ENCODE measurements around the gene KCNIP1. TPM values are rescaled to one million over a fixed set of nuclear protein-coding genes. Genes with fewer than 3 reads are reported as not detected.

Gene KCNIP1
- total RNA-seq, 3 donors from 2014 or later = not detected

DNA sequence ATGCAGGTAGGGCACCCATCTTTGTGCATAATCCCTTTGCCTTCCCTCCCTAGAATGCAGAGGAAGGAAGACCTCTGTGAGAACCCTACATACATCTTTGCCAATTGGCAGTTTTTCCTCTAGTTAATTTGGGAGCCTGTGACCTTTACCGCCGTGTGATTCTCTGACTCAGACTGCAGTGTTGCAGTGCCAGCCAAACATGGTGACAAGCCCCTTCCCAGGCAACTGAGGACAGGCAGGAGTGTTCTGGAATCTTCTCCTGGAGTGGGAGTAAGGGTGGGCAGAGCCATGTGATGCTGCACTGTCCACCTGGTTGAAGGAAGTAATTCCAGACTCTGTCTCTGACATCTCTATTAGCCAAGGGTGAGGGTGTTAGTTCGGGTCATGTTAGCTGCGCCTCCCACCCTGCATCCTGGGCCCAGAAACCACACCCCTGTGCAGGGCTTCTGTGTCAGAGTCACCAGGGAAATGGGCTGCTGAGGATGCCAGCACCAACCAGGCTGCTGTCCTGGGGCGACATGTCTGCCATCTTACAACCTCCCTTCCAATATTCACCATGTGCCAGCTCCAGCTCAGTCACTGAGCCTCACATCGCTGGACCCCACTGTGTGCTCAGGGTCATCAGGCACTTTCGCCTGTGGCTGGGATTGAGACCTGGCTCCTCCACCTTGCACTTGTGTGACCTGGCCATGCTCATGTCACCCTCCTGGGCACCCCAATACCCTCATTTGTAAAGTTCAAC lies 21.8 kb downstream of the KCNIP1 start:
- no peaks in the 10 kb centered on the region for H3K4me1 Mint-ChIP-seq (ENCODE audit: low read depth)
- no peak overlapping the region for H3K4me3 Mint-ChIP-seq
- H3K36me3 Mint-ChIP-seq (ENCODE audit: insufficient read depth) = no peaks in the 10 kb centered on the region
- ATAC-seq = no peak
- H3K27me3 Mint-ChIP-seq (ENCODE audit: low read depth) = peaks cover 19% of the 10 kb centered on the region
- no peak for DNase-seq
- H3K9me3 Mint-ChIP-seq = no peaks in the 10 kb centered on the region

DNA sequence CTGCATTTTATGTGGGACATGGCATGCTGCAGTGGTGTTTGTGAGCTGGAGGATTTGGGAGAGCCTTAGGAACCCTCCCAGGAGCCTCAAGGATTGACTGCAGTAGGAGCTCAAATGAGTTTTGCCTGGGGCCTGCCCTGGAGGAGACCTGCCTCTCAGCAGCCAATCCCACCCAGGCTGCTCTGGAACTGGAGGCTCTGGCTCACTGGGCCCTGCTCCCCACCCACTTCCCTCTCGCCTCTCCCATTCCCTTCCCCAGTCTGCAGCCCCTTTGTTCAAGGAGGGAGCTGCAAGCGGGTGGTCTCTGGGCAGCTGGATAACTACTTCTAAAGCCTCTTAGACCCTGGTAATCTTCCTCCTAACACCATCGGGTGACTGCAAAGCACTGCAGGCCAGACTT lies 24.2 kb downstream of the KCNIP1 start:
- Mint-ChIP-seq H3K4me1 (ENCODE audit: low read depth) (no peaks in the 10 kb centered on the region), H3K27me3 (ENCODE audit: low read depth) (peaks cover 18% of the 10 kb centered on the region), H3K36me3 (ENCODE audit: insufficient read depth) (no peaks in the 10 kb centered on the region), H3K4me3 (no peak overlapping the region), H3K9me3 (no peaks in the 10 kb centered on the region)
- ATAC-seq = no peak
- no peak for DNase-seq

DNA sequence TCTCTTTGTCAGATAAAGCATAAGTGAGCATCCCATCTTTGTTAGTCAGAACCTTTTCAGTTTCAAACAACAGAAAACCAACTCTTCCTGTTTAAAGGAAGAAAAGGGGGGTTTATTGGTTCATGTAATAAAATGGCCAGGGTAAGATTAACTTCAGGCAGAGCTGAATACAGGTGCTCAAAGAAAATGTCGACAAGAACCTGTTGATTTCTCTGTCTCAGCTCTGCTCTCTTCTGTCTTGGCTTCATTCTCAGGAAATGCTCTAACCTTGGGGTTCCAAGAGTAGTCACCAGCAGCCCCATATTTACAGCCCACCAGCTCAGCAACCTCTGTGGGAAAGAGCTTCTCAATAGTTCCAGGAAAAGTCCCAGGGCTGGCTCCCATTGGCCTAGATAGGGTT lies 25.2 kb downstream of the KCNIP1 start:
- Mint-ChIP-seq H3K4me1 (ENCODE audit: low read depth) (no peaks in the 10 kb centered on the region), H3K4me3 (no peak overlapping the region), H3K36me3 (ENCODE audit: insufficient read depth) (no peaks in the 10 kb centered on the region), H3K27me3 (ENCODE audit: low read depth) (peaks cover 14% of the 10 kb centered on the region), H3K9me3 (no peaks in the 10 kb centered on the region)
- no peak for ATAC-seq
- no peak for DNase-seq

DNA sequence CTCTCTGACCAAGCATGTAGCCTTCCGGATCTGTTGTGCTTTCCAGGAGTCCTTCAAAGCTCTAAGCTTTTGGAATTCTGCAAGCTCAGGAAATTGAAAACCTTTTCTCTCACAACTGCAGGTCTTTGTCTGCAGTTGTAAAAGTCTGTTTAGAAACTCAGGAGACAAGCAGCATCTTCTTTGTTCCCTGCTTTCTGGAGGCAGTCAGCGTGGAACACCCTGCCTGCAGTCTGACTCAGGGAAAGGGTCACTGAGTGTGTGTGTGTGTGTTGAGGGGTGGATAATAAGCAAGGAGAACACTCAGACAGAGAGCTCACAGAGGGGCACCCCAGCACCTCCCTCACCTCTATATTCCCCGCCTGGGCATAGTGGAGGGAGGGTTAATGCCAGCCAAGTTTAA lies 29.1 kb downstream of the KCNIP1 start:
- peaks cover 11% of the 10 kb centered on the region for H3K27me3 Mint-ChIP-seq (ENCODE audit: low read depth)

DNA sequence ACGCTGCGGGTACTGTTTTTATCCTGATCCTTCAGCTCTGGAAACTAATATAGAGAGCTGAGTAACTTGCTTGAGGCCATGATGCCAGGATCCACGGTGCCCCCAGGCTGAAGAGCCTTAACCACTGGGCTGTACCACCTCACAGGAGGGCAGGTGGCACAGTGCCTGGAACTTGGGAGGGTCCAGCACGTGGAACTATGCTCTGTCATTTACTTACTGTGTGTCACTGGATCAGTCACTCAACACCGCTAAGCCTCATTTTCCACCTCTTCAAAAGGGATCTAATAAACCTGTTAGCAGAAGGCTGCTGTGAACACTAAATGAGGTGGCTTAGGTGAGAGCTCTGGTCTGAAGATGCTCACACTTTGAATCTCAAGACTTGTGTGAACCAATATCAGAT lies 29.6 kb downstream of the KCNIP1 start:
- DNase-seq (no peak), ATAC-seq (no peak)
- no peaks in the 10 kb centered on the region for H3K9me3 Mint-ChIP-seq
- H3K4me1 Mint-ChIP-seq (ENCODE audit: low read depth) = no peaks in the 10 kb centered on the region
- no peaks in the 10 kb centered on the region for H3K36me3 Mint-ChIP-seq (ENCODE audit: insufficient read depth)
- H3K4me3 Mint-ChIP-seq = no peak overlapping the region
- peaks cover 11% of the 10 kb centered on the region for H3K27me3 Mint-ChIP-seq (ENCODE audit: low read depth)

More for the DNA sequence above, 29.1 kb downstream of the KCNIP1 start:
- H3K4me1 Mint-ChIP-seq (ENCODE audit: low read depth) = no peaks in the 10 kb centered on the region
- H3K36me3 Mint-ChIP-seq (ENCODE audit: insufficient read depth) = no peaks in the 10 kb centered on the region
- H3K9me3 Mint-ChIP-seq = no peaks in the 10 kb centered on the region
- DNase-seq (no peak), ATAC-seq (no peak)
- no peak overlapping the region for H3K4me3 Mint-ChIP-seq

DNA sequence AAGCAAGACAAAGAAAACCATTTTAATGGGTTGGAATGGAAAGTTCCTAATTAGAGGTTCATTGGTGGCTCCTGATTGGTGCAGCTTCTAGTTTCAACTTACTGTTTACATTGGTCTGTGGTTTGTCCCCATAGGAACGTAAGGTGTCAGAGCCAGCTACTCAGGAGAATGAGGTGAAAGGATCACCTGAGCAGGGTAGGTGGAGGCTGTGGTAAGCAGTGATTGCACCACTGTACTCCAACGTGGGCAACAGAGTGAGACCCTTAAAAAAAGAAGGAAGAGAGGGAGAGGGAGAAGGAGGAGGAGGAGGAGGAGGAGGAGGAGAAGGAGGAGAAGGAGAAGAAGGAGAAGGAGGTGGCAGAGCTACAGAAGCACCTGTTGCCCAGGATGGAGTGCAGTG lies 30.4 kb downstream of the KCNIP1 start:
- Mint-ChIP-seq H3K36me3 (ENCODE audit: insufficient read depth) (no peaks in the 10 kb centered on the region), H3K9me3 (no peaks in the 10 kb centered on the region), H3K27me3 (ENCODE audit: low read depth) (peaks cover 14% of the 10 kb centered on the region), H3K4me3 (no peak overlapping the region), H3K4me1 (ENCODE audit: low read depth) (no peaks in the 10 kb centered on the region)
- DNase-seq (no peak), ATAC-seq (no peak)

DNA sequence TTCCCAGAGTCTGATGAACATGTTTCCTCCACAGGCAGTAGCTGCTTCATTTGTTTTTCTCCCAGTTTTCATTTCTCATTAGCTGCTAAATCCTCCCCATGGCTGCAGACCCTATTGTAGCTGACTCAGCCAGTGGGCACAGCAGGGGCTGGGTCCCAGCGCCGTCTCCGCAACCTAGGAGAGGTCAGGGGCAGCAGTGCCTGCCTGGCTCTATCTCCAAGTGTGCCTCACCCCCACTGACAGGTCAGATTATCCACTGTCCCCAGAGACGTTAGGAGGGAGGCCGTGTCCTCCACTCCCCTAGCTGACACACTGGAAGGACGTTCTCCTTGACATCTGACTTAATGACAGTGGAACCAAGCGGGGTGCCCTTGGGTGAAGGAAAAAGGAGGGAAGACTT lies 31.1 kb downstream of the KCNIP1 start:
- no peaks in the 10 kb centered on the region for H3K9me3 Mint-ChIP-seq
- H3K4me1 Mint-ChIP-seq (ENCODE audit: low read depth) = no peaks in the 10 kb centered on the region
- no peak overlapping the region for H3K4me3 Mint-ChIP-seq
- H3K27me3 Mint-ChIP-seq (ENCODE audit: low read depth) = peaks cover 17% of the 10 kb centered on the region
- DNase-seq = no peak
- H3K36me3 Mint-ChIP-seq (ENCODE audit: insufficient read depth) = no peaks in the 10 kb centered on the region
- no peak for ATAC-seq

DNA sequence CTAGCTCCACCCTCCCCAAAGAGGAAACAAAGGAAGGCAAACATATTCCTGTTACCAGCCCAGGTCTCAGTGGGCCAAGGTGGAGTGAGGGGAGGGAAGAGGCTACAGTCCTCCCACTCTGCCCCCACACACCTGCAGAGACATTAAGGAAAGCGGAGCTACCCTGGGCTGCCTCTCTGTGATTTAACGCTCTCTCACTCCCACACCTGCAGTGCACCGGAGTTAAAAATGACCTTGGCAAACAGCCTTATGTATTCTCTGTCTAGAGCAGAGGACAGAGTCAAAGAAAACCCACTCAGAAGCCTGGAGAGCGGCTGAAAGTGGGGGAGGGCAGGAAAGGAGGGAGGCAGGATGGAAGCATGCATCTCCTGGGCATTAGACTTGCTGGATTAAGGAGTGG lies 32.7 kb downstream of the KCNIP1 start:
- H3K27me3 Mint-ChIP-seq (ENCODE audit: low read depth) = peaks cover 18% of the 10 kb centered on the region
- DNase-seq (no peak), ATAC-seq (no peak)
- H3K4me1 Mint-ChIP-seq (ENCODE audit: low read depth) = no peaks in the 10 kb centered on the region
- H3K36me3 Mint-ChIP-seq (ENCODE audit: insufficient read depth) = no peaks in the 10 kb centered on the region
- no peak overlapping the region for H3K4me3 Mint-ChIP-seq
- H3K9me3 Mint-ChIP-seq = no peaks in the 10 kb centered on the region

DNA sequence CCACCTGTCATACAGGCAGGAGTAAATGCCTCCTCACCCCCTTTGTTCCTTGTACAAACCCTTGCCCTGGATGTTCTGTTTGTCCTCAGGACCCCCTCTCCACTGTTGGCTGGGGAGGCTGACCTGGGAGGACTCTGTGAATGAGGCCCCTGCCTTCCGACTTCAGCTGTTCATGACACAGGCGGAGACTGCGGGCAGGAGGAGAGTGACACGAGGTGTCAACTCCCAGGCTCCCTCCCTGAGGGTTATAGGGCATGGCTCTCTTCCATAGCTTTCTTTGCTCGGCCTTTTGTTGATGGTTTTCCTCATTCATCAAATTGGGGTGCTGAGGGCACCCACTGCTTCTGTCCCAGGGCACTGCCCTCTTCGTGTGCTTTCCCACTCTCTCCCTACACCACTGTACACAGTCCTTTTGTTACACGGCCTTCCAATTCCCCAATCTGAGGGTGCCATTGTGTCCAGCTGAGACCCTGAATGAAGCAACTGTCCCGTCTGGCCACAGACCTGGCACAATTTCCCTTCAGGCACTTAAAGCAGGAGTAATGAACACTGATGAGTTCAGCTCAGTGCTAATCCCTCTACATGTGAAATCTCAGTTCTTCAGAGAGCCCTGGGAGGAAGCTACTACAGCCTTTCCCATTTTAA lies 33.8 kb downstream of the KCNIP1 start:
- ATAC-seq (no peak), DNase-seq (no peak)
- Mint-ChIP-seq H3K4me3 (no peak overlapping the region), H3K4me1 (ENCODE audit: low read depth) (no peaks in the 10 kb centered on the region), H3K27me3 (ENCODE audit: low read depth) (peaks cover 17% of the 10 kb centered on the region), H3K9me3 (no peaks in the 10 kb centered on the region), H3K36me3 (ENCODE audit: insufficient read depth) (no peaks in the 10 kb centered on the region)

DNA sequence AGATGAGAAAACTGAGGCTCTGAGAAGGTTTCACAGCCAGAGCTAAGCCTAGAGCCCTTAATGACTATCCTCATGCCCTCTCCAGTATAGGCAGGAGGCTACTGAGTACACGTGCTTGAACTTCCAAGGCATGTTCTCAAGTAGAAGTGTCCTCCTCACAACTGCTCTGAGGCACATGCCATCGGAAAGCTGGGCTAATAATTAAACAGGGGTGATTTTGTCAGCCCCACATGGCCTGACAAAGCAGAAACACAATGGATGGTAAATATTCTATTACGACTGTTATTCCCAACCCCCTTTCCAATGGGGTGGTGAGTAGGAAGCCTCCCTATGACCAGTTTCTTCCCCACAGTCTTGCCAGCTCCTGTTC lies 34.3 kb downstream of the KCNIP1 start:
- no peaks in the 10 kb centered on the region for H3K36me3 Mint-ChIP-seq (ENCODE audit: insufficient read depth)
- ATAC-seq = no peak
- no peaks in the 10 kb centered on the region for H3K9me3 Mint-ChIP-seq
- H3K4me3 Mint-ChIP-seq = no peak overlapping the region
- peaks cover 13% of the 10 kb centered on the region for H3K27me3 Mint-ChIP-seq (ENCODE audit: low read depth)
- no peaks in the 10 kb centered on the region for H3K4me1 Mint-ChIP-seq (ENCODE audit: low read depth)
- no peak for DNase-seq

DNA sequence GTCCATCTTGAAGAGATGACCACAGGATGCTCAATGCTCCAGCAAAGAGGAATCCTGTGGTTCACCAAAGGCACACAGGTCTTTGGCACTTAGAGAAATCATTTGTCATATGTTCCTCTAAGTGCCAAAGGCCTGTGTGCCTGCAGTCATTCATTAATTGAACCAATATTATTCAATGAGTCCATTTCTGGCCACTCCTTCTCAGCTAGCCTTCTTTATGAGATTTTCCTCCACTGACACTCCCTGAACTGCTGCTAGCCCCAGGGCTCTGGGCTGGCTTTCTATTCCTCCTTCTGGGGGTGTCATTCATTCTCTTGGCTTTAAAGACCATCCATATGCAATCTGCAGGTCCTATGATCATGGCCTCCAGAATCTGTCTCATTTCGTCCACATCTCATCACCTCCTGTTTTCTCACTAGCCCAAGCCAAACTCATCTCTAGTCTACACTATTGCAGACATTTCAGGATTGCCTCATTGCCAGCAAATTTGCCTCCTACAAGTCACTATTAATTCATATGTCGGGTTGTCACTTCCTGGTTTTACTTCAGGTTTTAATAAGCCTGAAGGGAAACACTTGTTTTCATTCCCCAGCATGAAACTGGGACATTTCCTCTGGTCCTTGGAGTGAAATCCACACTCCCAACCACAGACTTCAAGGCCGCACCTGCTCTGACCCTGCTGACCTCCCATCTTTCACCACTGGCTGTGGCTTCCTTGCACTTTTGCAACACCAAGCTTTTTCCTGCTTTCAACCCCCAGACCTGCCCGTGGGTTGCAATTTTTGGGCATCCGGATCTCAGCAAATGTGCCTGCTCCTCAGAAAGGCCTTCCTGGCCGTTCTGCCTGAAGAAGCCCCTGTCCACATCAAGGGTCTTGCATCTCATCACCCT lies 35.1 kb downstream of the KCNIP1 start:
- no peak for DNase-seq
- H3K27me3 Mint-ChIP-seq (ENCODE audit: low read depth) = peaks cover 13% of the 10 kb centered on the region
- no peak for ATAC-seq
- H3K4me3 Mint-ChIP-seq = no peak overlapping the region
- no peaks in the 10 kb centered on the region for H3K4me1 Mint-ChIP-seq (ENCODE audit: low read depth)
- H3K36me3 Mint-ChIP-seq (ENCODE audit: insufficient read depth) = no peaks in the 10 kb centered on the region
- no peaks in the 10 kb centered on the region for H3K9me3 Mint-ChIP-seq

DNA sequence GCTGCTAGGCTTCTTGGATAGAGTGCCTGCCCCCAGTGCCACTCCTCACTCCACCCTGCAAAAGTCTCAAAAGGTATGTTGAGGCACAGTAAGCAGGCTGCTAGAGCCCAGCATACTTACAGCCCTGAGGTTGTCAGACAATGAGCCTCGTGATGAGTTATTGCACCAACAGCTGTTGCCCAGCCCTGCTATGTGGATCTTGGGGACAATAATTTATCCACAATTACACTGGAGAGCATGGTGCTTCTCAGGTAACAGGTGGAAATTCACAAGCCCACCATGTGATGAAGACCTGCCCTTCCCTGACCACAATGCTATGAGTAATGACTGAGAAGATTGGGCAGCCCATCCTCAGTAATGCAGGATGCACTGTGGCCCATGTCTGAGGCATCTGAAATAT lies 36.5 kb downstream of the KCNIP1 start:
- no peak for DNase-seq
- no peaks in the 10 kb centered on the region for H3K4me1 Mint-ChIP-seq (ENCODE audit: low read depth)
- H3K4me3 Mint-ChIP-seq = no peak overlapping the region
- H3K27me3 Mint-ChIP-seq (ENCODE audit: low read depth) = peaks cover 13% of the 10 kb centered on the region
- no peak for ATAC-seq
- H3K9me3 Mint-ChIP-seq = peaks cover 6% of the 10 kb centered on the region
- H3K36me3 Mint-ChIP-seq (ENCODE audit: insufficient read depth) = no peaks in the 10 kb centered on the region

DNA sequence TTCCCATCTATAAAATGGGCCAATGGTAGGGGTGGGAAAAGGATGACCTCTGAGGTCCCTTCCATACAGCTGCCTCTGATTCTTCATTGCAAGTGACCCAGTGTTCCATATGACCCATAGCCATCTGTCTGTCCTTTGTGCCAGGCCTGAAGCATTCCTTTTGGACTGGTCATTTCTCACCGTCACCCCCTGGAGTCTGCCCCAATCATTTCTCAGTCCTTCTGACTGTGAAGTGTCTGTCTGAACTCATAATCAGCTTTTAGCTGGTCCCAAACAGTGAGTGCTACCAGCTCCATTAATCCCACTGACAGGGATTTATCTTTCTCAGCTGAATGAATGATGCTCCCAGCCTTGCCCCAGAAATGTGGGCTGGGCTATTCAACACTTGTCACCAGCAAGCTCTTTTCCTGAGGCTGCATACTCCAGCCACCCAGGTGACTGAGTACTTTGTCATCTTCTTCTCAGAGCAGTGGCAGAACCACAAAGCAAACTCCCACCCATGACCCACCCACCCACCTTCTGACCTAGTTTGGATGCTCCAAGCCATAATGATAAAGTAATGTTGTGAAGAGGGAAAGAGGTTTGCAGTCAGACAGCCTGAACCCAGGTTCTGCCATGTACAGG lies 37.4 kb downstream of the KCNIP1 start:
- Mint-ChIP-seq H3K9me3 (peaks cover 13% of the 10 kb centered on the region), H3K4me3 (no peak overlapping the region), H3K4me1 (ENCODE audit: low read depth) (no peaks in the 10 kb centered on the region), H3K27me3 (ENCODE audit: low read depth) (peaks cover 9% of the 10 kb centered on the region), H3K36me3 (ENCODE audit: insufficient read depth) (no peaks in the 10 kb centered on the region)
- ATAC-seq = no peak
- no peak for DNase-seq

DNA sequence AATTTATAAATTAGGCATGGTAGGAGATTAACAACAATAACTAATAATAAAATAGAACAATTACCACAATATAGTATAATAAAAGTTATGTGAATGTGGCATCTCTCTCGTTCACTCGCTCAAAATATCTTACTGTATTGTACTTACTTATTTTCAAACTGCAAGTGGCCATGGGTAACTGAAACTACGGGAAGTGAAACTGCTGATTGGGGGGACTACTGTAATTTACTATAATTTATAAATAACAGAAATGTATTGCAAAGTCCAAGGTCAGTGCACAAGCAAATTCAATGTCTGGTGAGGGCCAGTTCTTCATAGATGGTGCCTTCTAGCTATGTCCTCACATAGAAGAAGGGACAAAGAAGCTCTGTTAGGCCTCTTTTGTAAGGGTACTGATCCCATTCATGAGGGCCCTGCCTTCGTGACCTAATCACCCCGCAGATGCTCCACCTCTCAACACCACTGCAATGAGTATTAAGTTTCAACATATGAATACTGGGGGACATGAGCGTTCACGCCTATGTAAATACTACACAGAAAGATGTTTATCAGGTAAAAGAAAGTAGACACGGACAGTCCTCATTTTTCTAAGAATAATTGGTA lies 39.0 kb downstream of the KCNIP1 start:
- DNase-seq (no peak), ATAC-seq (no peak)
- peaks cover 13% of the 10 kb centered on the region for H3K27me3 Mint-ChIP-seq (ENCODE audit: low read depth)
- H3K9me3 Mint-ChIP-seq = peaks cover 13% of the 10 kb centered on the region
- no peaks in the 10 kb centered on the region for H3K36me3 Mint-ChIP-seq (ENCODE audit: insufficient read depth)
- H3K4me1 Mint-ChIP-seq (ENCODE audit: low read depth) = no peaks in the 10 kb centered on the region
- no peak overlapping the region for H3K4me3 Mint-ChIP-seq
